ENCODE measurements around the gene COL1A1. TPM values are rescaled to one million over a fixed set of nuclear protein-coding genes. Genes with fewer than 3 reads are reported as not detected.

The COL1A1 gene
- total RNA-seq, 2 experiments from 2014 or later, result not detected

- no peaks in the 10 kb centered on the region for H3K79me2 ChIP-seq (ENCODE audit: insufficient read depth, low read depth, low read length)
- no TSS peak for BruUV-seq (replicated peaks)
- intact Hi-C loops (cut with micrococcal nuclease; ENCODE audit: unreplicated experiment), result no loop called here
- H4K20me1 ChIP-seq (ENCODE audit: insufficient read depth, low read length), result no peaks in the 10 kb centered on the region
- H3K4me1 ChIP-seq (ENCODE audit: insufficient read depth, low read length, poor library complexity, severe bottlenecking), result peaks cover 15% of the 10 kb centered on the region
- DNase-seq (ENCODE audit: low spot score), result no peak
- no peaks in the 10 kb centered on the region for H3K9me3 ChIP-seq (ENCODE audit: low read length)
- H3K4me3 ChIP-seq (ENCODE audit: low read depth, low read length, poor library complexity, severe bottlenecking), result no peak overlapping the region
- H3K27ac ChIP-seq (ENCODE audit: low read depth, low read length, poor library complexity, severe bottlenecking), result no peak overlapping the region
- no peak overlapping the region for H3K4me2 ChIP-seq (ENCODE audit: low read length)
- ChIA-PET CTCF (ENCODE audit: unreplicated experiment) (interaction anchor here (1.2 kb wide), 1 partner anchor 30 kb away, joined by 6 read pairs; no protein-coding TSS in a partner anchor), POLR2A (no interaction called here)
- no peak overlapping the region for H2AFZ ChIP-seq (ENCODE audit: low read length)
- H3K36me3 ChIP-seq (ENCODE audit: insufficient read depth, low read length), result peaks cover 97% of the 10 kb centered on the region
- no peak for TF ChIP-seq CTCF (conservative IDR thresholded peaks at IDR 0.05; ENCODE audit: low read length)
- no peak for TF ChIP-seq EZH2phosphoT487 (IDR thresholded peaks at IDR 0.05; ENCODE audit: borderline replicate concordance, low read depth, low read length)
- H3K9me2 ChIP-seq (ENCODE audit: insufficient read depth, low read length), result no peaks in the 10 kb centered on the region
Measured at GRCh38 chr17:50139185-50139783, 62.1 kb downstream of the COL1A1 start.

- ChIA-PET CTCF (ENCODE audit: unreplicated experiment) (interaction anchor here (1.1 kb wide), 1 partner anchor 9 kb away, joined by 3 read pairs; no protein-coding TSS in a partner anchor), POLR2A (interaction anchor here (0.6 kb wide), 1 partner anchor 11 kb away, joined by 5 read pairs; no protein-coding TSS in a partner anchor)
- intact Hi-C loops (cut with micrococcal nuclease; ENCODE audit: unreplicated experiment), result no loop called here
Measured at GRCh38 chr17:50137042-50137441, 64.4 kb downstream of the COL1A1 start.

More at GRCh38 chr17:50137042-50137441, 64.4 kb downstream of the COL1A1 start:
- Histone ChIP-seq H3K79me2 (ENCODE audit: insufficient read depth, low read depth, low read length) (no peaks in the 10 kb centered on the region), H3K9me3 (ENCODE audit: low read length) (no peaks in the 10 kb centered on the region), H4K20me1 (ENCODE audit: insufficient read depth, low read length) (no peaks in the 10 kb centered on the region), H3K36me3 (ENCODE audit: insufficient read depth, low read length) (peaks cover 97% of the 10 kb centered on the region), H3K4me2 (ENCODE audit: low read length) (no peak overlapping the region), H3K4me3 (ENCODE audit: low read depth, low read length, poor library complexity, severe bottlenecking) (no peak overlapping the region), H3K27ac (ENCODE audit: low read depth, low read length, poor library complexity, severe bottlenecking) (no peak overlapping the region), H2AFZ (ENCODE audit: low read length) (no peak overlapping the region), H3K4me1 (ENCODE audit: insufficient read depth, low read length, poor library complexity, severe bottlenecking) (peaks cover 11% of the 10 kb centered on the region), H3K9me2 (ENCODE audit: insufficient read depth, low read length) (no peaks in the 10 kb centered on the region)
- BruUV-seq (replicated peaks), result no TSS peak
- no peak for DNase-seq (ENCODE audit: low spot score)
- TF ChIP-seq CTCF (conservative IDR thresholded peaks at IDR 0.05; ENCODE audit: low read length) (no peak), EZH2phosphoT487 (IDR thresholded peaks at IDR 0.05; ENCODE audit: borderline replicate concordance, low read depth, low read length) (no peak)

Measured in OCI-LY7 (cell line).